ENCODE results near the gene NAA50.

NAA50 gene

GRCh38 chr3:113684271-113684819, 61.7 kb downstream of the NAA50 start:
- no peak for DNase-seq

- DNase-seq = no peak
Observed at GRCh38 chr3:113678773-113679172, 67.3 kb downstream of the NAA50 start.

- DNase-seq = no peak
Observed at GRCh38 chr3:113677737-113678136, 68.3 kb downstream of the NAA50 start.

- DNase-seq = no peak
Observed at GRCh38 chr3:113676261-113676660, 69.8 kb downstream of the NAA50 start.

GRCh38 chr3:113673593-113673992, 72.5 kb downstream of the NAA50 start:
- no peak for DNase-seq

- no peak for DNase-seq
Observed at GRCh38 chr3:113668015-113668414, 78.0 kb downstream of the NAA50 start.

All from stimulated activated CD4-positive, alpha-beta T cell treated with anti-CD3 and anti-CD28 coated beads, Interleukin-12 subunit alpha, Interleukin-12 subunit beta, amount 100 ng/mL, for 4 hours (primary cell).